GM18909 (cell line): ENCODE results near the gene ANKLE2.
"Not testable (repeated sequence)": the region's sequence is repeated elsewhere in the genome, so short reads cannot be mapped to it uniquely, and the experiment has no call there.

Source experiments
- ATAC-seq: cut with Tn5 transposase; IDR thresholded peaks from one replicate; pipeline ENCODE4 v1.9.1; 2021; ENCODE audit warnings: mild to moderate bottlenecking; ENCODE audit not compliant: unreplicated experiment, poor library complexity

The ANKLE2 gene

DNA sequence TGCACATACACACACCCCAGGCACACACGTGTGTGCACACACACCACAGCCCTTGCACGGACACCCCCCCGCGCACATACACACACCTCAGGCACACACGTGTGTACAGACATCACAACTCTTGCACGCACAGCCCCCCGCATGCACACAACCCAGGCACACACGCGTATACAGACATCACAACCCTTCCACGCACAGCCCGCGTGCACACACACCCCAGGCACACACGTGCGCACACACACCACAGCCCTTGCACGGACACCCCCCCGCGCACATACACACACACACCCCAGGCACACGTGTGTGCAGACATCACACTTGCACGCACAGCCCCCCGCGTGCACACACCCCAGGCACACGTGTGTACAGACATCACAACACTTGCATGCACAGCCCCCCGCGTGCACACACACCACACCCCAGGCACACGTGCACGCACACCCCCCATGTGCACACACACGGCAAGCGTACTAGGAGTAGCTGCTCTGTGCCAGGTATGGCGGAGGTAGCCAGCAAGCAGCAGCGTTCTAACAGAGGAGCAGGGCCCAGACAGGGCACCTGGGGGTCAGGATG lies 18.2 kb upstream of the ANKLE2 start:
- ATAC-seq: no peak

GRCh38 chr12:132777614-132778013 lies 16.0 kb upstream of the ANKLE2 start:
- ATAC-seq: no peak

GRCh38 chr12:132776816-132777568 lies 15.4 kb upstream of the ANKLE2 start:
- ATAC-seq: no peak

GRCh38 chr12:132776230-132776625 lies 14.6 kb upstream of the ANKLE2 start:
- not testable (repeated sequence) for ATAC-seq

GRCh38 chr12:132775502-132776229 lies 14.0 kb upstream of the ANKLE2 start:
- ATAC-seq: no peak

DNA sequence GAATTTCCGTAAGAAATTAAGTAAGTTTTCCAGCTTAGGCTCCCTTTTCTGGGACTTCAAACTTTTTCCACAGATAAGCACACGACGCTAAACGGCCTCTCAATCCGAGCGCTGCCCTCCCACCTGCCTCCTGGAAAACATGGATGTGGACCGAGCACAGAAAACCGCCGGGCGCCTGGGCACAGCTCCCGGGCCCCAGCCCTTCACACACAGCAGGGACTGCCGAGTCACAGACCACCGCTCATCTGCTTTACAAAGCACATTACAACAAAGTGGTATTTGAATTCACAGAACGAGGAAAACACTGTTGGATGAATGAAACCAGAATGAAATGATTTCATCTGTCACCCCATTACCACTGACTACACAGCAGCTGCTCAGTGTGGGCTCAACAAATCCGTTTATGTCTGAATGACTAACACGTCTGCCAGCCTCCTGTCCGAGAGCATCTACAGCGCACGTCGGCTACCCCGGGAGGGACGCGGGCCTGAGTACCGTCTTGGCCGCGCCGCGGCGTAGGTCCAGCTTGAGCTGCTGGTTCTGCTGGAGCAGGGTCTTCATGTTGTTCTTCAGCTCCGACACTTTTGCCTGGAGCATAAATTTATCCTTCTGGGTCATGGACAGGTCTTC lies 13.1 kb upstream of the ANKLE2 start:
- no peak for ATAC-seq

DNA sequence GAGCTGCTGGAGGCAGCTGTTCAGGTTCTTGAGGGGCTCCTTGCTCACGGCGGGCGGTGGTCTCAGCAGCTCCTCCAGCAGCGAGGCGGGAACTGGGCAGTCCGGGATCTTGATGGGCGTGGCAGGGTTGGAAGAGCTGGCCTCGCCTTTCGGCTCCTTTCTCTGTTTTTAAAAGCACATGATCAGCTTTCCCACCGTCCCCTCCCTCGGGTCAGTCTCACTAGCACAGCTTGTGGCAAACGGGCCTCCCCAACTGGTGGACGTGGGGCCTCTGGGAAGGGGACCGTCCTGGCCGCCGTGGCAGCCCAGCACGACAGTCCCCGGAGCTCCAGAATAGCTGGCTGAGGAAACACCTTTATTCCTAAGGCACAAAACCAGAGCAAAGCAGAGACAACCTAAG lies 12.5 kb upstream of the ANKLE2 start:
- no peak for ATAC-seq

DNA sequence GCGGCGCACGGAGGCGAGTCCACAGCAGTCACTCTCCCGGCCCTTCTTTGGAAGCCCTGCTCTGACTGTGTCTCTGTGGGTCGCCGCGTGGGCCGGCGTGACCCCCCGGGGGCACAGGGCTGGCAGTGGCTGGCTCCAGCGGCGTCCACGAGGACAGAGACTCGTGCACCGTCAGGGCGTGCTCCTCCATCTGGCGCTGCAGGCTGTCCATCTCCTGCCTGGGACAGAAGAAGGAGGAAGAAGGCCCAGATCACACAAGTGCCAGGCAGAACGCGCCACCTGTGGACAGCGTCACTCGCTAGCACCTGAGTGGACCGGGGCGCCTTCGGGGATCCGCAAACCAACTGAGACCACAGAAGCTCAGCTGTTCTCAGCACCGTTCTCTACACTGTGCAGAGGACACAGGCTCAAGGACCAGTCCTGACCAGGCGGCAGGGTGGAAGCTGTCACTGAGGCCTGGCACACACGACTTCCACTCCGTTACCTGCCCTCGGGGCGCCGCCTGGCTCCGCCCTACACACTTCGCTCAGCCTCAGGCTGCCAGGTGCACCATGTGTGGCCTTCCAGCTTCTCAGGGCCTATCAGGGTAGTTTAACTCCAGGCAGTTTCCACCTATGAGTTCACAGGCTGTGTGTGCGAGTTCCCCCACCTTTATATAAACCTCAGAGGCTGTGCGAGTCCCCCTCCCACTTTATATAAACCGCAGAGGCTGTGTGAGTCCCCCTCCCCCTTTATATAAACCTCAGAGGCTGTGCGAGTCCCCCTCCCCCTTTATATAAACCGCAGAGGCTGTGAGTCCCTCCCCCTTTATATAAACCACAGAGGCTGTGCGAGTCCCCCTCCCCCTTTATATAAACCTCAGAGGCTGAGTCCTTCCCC lies 11.7 kb upstream of the ANKLE2 start:
- ATAC-seq: no peak

DNA sequence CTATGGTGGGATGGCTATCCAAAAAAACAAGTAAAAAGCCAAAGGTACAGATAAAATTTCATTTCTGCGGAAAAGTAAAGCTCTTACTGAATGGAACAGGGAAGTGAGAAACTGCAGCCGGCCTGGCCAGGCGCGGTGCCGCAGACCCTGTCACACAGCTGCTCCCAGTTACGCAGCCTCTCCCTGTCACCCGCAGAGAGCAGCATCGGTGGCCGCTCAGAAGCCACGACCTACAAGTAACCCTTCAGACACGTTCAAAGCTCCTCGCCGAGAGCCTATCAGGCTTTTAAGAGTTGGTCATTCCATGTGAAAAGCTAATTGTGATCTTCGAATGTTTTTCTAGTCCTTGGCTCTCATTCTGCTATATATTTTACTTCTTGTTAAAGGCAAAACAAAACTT lies 11.0 kb upstream of the ANKLE2 start:
- ATAC-seq: no peak

DNA sequence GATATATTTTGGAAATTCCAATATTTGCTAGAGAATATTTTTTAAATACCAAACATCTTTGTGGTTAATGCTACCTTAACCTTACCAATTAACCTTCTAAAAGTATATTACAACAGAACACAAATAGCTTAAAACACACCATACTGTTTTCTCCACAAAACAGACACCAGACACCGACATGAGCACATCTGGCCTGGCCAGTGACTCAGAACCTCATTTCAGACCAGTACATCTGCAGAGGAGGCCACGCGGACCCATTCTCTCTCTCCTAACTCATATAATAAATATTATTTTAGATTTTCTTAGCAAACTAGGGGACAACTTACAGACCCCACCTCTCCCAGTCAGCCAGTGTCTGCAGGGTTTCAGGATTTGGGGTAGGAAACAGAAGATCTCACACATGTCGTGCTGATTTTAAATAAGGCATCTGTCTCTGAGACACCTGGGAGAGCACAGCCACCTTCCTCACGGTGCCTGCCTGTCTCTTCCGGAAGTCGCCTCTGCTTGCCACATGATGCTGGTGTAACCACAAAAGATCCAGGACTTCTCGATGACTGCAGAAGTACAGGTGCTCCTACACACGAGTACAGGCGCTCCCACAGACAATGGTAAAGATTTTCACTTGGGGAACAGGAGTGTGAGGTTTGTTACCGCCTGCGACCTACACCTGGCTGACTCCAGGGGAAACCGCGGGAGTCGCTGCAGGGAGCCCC lies 9.7 kb upstream of the ANKLE2 start:
- ATAC-seq: no peak

DNA sequence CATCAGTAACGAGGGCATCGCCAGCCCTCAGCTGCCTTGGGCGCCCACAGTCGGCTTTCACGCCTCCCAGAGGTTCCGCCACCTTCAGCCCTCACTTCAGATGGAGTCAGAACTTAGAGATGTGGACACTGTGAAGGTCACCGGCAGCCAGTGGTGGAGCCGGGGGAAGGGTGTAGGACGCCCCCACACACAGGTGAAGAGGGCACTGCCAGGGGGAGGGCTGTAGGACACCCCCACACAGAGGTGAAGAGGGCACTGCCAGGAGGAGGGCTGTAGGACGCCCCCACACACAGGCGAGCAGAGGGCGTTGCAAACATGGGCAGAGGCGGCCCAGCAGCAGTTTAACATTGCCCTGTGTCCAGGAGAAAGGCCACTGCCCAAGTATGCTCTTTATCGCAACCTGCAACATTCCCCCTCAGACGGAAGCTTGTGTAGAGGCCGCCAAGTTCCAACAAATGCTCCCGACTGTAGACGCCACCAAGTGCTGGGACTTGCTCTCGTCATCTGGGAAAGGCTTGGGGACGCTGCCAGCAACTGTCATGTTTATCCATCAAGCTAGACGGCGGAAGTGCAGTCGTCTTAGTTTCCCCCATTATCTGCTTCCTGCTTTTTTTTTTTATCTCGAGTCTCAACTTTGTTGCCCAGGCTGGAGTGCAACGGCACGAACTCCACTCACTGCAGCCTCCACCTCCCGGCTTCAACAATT lies 4.9 kb upstream of the ANKLE2 start:
- no peak for ATAC-seq

DNA sequence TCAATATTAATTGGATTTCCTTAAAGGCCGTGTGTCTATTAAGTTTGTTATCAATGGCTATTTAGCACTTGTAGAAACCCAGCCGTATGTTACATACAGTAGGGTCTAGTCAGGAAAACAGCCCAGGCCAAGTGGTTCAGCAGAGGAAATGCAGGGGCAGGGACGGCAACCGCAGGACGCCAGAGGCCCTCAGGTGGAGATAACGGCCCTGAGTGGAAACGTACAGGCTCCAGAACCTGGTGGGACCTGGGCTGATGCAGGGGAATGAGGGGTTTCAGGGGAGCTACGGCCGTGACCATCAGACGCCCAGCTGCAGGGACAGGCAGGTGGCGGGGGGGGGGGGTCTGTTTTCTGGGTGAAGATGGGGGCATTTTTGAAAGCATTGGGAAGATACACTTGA lies 3.7 kb upstream of the ANKLE2 start:
- no peak for ATAC-seq

DNA sequence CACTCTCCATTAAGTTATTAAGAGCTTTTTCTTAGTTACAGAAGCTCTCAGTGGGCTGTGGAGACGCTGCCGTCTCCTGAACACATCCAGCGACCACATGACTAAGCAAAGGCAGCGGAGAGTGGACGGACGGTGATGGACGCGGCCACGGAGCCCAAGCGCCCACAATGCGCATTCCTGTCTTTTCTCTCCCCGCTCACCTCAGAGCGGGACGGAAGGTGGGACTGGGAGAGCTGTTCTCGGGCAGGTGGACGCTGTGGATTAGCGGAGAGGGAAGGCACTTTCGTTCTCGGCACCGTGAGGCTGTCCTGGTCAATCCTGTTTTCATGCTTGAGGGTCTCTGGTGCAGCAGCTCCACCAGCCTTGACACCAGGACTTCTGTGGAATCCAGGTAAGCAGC lies 2.6 kb upstream of the ANKLE2 start:
- no peak for ATAC-seq

DNA sequence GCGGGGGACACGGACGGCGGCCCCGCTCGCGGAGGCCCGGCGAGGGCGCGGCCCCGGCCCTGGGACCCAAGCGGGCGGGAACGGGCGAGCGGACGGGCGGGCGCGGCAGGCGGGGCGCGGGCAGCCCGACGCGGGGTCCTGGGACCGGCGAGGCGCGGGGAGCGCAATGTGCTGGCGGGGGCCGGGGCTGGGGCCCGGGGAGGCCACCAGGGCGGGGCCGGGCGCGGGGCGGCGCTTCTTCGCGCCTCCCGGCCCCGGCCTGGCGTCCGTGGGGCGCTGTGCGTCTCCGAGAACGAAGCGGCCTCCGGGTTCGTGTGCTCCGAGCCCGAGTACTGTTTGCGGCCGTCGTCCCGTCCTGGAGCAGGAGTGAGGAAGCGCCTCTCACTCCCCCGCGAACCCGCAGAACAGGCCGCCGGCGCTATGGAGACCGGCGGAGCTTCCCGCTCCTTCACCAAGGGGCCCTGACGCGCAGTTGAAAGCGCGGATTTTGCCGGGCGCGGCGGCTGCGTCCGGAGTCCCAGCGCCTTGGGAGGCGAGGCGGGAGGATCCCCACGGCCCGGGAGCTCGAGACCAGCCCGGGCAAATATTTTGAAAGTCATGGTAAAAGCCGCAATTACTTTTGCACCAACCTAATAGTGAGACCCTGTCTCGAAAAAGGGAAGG lies 420 bp upstream of the ANKLE2 start:
- ATAC-seq: peak; percentile 75

DNA sequence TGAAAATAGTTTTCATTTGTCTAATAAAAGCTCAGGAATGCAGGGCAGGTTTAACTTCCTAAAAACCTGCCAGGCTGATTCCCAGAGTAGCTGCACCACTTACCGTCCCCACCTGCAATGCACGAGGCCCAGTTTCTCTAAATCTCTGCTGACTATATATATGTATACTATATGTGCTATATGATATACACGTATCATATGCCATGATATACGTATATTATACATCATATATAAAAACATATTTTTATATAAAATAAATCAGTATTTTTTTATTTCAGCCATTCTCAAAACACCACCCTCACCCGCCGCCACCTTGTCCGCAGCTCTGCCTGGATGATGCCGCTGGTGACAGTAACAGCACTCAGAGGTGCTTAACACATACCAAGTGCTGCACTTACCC lies 2.3 kb downstream of the ANKLE2 start:
- ATAC-seq: no peak

- ATAC-seq: not testable (repeated sequence)
These were observed 2.8 kb downstream of the ANKLE2 start for GRCh38 chr12:132758825-132759224.

DNA sequence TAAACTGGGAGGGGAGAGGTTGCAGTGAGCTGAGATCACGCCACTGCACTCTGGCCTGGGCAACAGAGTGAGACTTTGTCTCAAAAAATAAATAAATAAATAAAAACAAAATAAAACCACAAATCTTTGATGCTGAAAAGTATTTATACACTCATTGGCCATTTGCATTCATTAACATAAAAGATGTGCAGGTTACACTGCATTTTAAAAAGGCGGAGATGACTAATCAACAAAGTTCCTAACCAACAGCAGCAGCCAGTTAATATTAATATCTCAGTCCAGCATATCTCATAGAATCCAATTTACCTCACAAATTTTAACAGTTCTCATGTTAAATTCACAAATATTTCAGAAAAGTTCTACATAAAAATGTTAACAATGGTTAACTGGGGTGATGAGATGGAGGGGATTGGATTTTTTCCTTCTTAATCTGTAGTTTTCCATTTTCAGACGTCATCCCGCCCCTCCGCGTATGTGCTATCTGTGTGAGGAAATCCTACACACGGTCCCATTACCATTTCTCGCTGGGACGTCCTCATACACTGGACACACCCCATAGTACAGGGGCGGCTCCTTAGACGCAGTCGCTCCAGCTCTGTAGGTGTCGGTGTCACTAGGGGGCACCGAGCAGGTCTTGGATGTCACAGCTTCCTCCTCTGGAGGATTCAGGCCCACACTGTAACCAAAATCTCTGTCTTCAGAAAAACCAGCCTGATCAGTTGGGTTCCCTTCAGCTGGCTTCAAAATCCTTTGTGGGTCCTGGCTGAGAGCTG lies 7.3 kb downstream of the ANKLE2 start:
- ATAC-seq: no peak

- ATAC-seq: not testable (repeated sequence)
These were observed 8.0 kb downstream of the ANKLE2 start for GRCh38 chr12:132753670-132754069.
